Testis (tissue), 3 donors: ENCODE measurements around the gene SGMS2. TPM values are rescaled to one million over a fixed set of nuclear protein-coding genes. Genes with fewer than 3 reads are reported as not detected.

Experiments
- DNase-seq: peaks from one replicate; pipeline ENCODE4 v3.0.0-alpha.2; 2019
- H3K27ac ChIP-seq, 2 donors: fragments of 200-600 bp; sonication (generic); one replicate each; pipeline ENCODE4 v1.5.1; 2019
- H3K27me3 ChIP-seq: fragments of 200-600 bp; sonication (generic); one replicate; pipeline ENCODE4 v1.5.1; 2019
- H3K36me3 ChIP-seq: fragments of 200-600 bp; sonication (generic); one replicate; pipeline ENCODE4 v1.5.1; 2017; ENCODE audit warnings: low read depth; ENCODE audit errors: missing control alignments
- H3K4me1 ChIP-seq: fragments of 200-600 bp; sonication (generic); one replicate; pipeline ENCODE4 v1.5.1; 2019
- H3K4me3 ChIP-seq, 2 donors: fragments of 200-600 bp; sonication (generic); one replicate each; pipeline ENCODE4 v1.5.1; 2017 to 2019
- H3K9me3 ChIP-seq: fragments of 200-600 bp; sonication (generic); one replicate; pipeline ENCODE4 v1.5.1; 2017
- POLR2A ChIP-seq: fragments of 450-650 bp; IDR thresholded peaks from one replicate; pipeline ENCODE4 v1.6.1; 2017; ENCODE audit warnings: antibody characterized with exemption, mild to moderate bottlenecking, moderate library complexity
- WGBS, 2 donors: methylation state at CpG; one replicate each; pipeline ENCODE4 v1.1.5; 2018; 5-methylcytosine and 5-hydroxymethylcytosine counted together
- intact Hi-C: fragments of 100-400 bp; cut with DNase I; formaldehyde crosslinking; loops from one replicate; pipeline ENCODE4 v1.15.1; 2023; ENCODE audit warnings: low total_unique reads
- polyA plus RNA-seq: library from polyadenylated mRNA; stranded (reverse); fragments of 350-450 nt; fragmentation: Illumina TruSeq; extraction: RNeasy Lipid Tissue Mini Kit (QIAGEN cat#74804); gene quantifications from one replicate; pipeline ENCODE4 v1.2.3, GENCODE V29; 2014; ENCODE audit warnings: low read depth, low replicate concordance; ENCODE audit not compliant: insufficient read depth
- total RNA-seq, 2 donors: library from RNA; depleted of rRNA; stranded (reverse); fragments of >200 nt; gene quantifications; one replicate each; pipeline ENCODE4 v1.2.3, GENCODE V29; 2016
- TF ChIP-seq, protein P1 (sequence below), 3 experiments: fragments of 450-650 bp in 2 of 3; fragments of 200-600 bp in 1 of 3; sonication (generic) in 1 of 3; IDR thresholded peaks; one replicate each; pipeline ENCODE4 v1.5.1; 2016 to 2019; ENCODE audit warnings: antibody characterized with exemption in 3 of 3, mild to moderate bottlenecking in 2 of 3, moderate library complexity in 1 of 3

The SGMS2 gene
- total and polyA plus RNA-seq, 3 donors from 2014 or later: 22.2 to 31.7 (median 24.2) TPM

GRCh38 chr4:107832275-107832807 is 7.6 kb downstream of the SGMS2 start:
- 92 to 96% methylated on average over 2 of the region's 2 CpGs for WGBS, 2 donors
- intact Hi-C loops: no loop called here
- H3K4me1 ChIP-seq: no peaks in the 10 kb centered on the region
- H3K4me3 ChIP-seq: no peak overlapping the region
- H3K27me3 ChIP-seq: no peaks in the 10 kb centered on the region
- H3K36me3 ChIP-seq: no peaks in the 10 kb centered on the region
- TF ChIP-seq, protein P1, sequence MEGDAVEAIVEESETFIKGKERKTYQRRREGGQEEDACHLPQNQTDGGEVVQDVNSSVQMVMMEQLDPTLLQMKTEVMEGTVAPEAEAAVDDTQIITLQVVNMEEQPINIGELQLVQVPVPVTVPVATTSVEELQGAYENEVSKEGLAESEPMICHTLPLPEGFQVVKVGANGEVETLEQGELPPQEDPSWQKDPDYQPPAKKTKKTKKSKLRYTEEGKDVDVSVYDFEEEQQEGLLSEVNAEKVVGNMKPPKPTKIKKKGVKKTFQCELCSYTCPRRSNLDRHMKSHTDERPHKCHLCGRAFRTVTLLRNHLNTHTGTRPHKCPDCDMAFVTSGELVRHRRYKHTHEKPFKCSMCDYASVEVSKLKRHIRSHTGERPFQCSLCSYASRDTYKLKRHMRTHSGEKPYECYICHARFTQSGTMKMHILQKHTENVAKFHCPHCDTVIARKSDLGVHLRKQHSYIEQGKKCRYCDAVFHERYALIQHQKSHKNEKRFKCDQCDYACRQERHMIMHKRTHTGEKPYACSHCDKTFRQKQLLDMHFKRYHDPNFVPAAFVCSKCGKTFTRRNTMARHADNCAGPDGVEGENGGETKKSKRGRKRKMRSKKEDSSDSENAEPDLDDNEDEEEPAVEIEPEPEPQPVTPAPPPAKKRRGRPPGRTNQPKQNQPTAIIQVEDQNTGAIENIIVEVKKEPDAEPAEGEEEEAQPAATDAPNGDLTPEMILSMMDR (IDR thresholded peaks at IDR 0.05): no peak
- TF ChIP-seq POLR2A: no peak
- H3K9me3 ChIP-seq: no peaks in the 10 kb centered on the region
- no peak for DNase-seq
- no peak overlapping the region for H3K27ac ChIP-seq

DNA sequence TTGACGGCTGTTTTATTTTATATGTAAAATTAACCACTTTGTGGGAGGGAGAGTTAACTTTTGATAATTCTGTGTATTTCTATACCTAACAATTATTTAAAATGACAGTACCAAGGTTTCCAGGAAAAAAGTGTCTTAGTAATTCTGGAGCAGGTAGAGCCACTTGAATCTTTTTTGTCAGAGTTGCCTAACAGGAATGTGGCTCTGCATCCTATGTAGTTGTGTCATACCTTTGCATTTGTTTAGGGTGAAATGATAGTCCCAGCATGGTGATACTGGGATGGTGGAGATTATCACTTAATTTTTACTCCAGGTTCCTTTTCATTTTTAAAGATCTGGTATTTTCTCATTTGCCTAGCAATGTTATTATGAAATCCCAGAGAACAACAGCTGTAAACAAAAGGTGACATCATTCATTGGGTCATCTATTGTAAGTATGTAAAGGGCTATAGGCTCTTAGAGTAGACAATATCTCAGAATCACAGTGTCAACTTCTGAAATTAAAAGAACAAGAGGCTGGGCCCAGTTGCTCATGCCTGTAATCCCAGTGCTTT is 9.6 kb downstream of the SGMS2 start:
- H3K27me3 ChIP-seq: no peaks in the 10 kb centered on the region
- H3K4me1 ChIP-seq: no peaks in the 10 kb centered on the region
- intact Hi-C loops: no loop called here
- no peak overlapping the region for H3K27ac ChIP-seq
- no peak for DNase-seq
- H3K9me3 ChIP-seq: no peaks in the 10 kb centered on the region
- no peaks in the 10 kb centered on the region for H3K36me3 ChIP-seq
- H3K4me3 ChIP-seq: no peak overlapping the region
- WGBS, 2 donors: 88 to 89% methylated on average over 1 of the region's 1 CpG
- no peak for TF ChIP-seq POLR2A
- TF ChIP-seq, protein P1 (IDR thresholded peaks at IDR 0.05): no peak

DNA sequence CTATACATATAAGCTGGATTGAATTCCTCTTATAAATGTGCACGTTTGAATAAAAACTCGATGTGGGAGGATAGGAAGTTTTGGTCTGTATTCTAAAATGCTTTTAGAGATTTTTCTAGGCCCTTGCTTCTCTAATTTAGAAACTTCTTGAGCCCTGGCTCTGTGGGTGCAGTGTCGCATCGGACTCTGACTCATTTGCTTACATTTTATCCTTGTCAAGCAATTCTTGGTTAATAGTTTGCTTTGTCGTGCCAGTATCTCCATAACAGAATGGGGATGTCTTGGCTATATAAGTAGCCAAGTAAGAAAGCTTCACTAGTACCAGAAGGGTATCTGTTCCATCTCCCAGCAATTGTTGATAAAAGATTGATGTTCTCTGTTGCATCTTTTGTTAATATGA is 10.7 kb downstream of the SGMS2 start:
- Histone ChIP-seq H3K9me3 (no peaks in the 10 kb centered on the region), H3K27ac (no peak overlapping the region), H3K4me3 (no peak overlapping the region), H3K36me3 (no peaks in the 10 kb centered on the region), H3K27me3 (no peaks in the 10 kb centered on the region), H3K4me1 (no peaks in the 10 kb centered on the region)
- WGBS, 2 donors: 84 to 90% methylated on average over 5 of the region's 5 CpGs
- intact Hi-C loops: no loop called here
- TF ChIP-seq POLR2A: no peak
- TF ChIP-seq, protein P1 (IDR thresholded peaks at IDR 0.05): no peak
- DNase-seq: no peak

- no peaks in the 10 kb centered on the region for H3K36me3 ChIP-seq
- intact Hi-C loops: no loop called here
- no peak for TF ChIP-seq POLR2A
- TF ChIP-seq, protein P1 (IDR thresholded peaks at IDR 0.05): no peak
- H3K27ac ChIP-seq: no peak overlapping the region
- no peak for DNase-seq
- WGBS, 2 donors: 72 to 86% methylated on average over 4 of the region's 4 CpGs
- H3K27me3 ChIP-seq: no peaks in the 10 kb centered on the region
- no peak overlapping the region for H3K4me3 ChIP-seq
- no peaks in the 10 kb centered on the region for H3K9me3 ChIP-seq
- H3K4me1 ChIP-seq: no peaks in the 10 kb centered on the region
Measured at GRCh38 chr4:107837317-107837716, 12.6 kb downstream of the SGMS2 start.
